Measurements from ENCODE around the gene PREB.

PREB gene

GRCh38 chr2:27094353-27094984 lies 40.0 kb downstream of the PREB start:
- Histone ChIP-seq H4K20me1 (ENCODE audit: insufficient read depth, low read length, poor library complexity, severe bottlenecking) (no peaks in the 10 kb centered on the region), H3K9me2 (replicated peaks; ENCODE audit: low read depth, low read length) (no peaks in the 10 kb centered on the region), H3K4me1 (ENCODE audit: insufficient read depth, low read length, poor library complexity, severe bottlenecking) (no peaks in the 10 kb centered on the region), H3F3A (ENCODE audit: low read depth) (no peaks in the 10 kb centered on the region), H3K4me3 (ENCODE audit: low read length, poor library complexity, severe bottlenecking) (no peak overlapping the region), H2AFZ (ENCODE audit: low read length) (no peak overlapping the region), H3K27me3 (ENCODE audit: insufficient read depth, low read length, poor library complexity, severe bottlenecking) (no peaks in the 10 kb centered on the region), H3K9ac (ENCODE audit: low read depth, low read length, poor library complexity, severe bottlenecking) (no peak overlapping the region), H3K36me3 (ENCODE audit: insufficient read depth, low read length) (no peaks in the 10 kb centered on the region), H3K4me2 (ENCODE audit: low read depth, low read length, poor library complexity, severe bottlenecking) (no peak overlapping the region), H3K9me3 (ENCODE audit: insufficient read depth, low read depth, low read length) (no peaks in the 10 kb centered on the region), H3K79me2 (ENCODE audit: insufficient read depth, low read length) (no peaks in the 10 kb centered on the region)
- TF ChIP-seq EZH2phosphoT487 (IDR thresholded peaks at IDR 0.05; ENCODE audit: borderline replicate concordance), result no peak
- TF ChIP-seq, protein P1, sequence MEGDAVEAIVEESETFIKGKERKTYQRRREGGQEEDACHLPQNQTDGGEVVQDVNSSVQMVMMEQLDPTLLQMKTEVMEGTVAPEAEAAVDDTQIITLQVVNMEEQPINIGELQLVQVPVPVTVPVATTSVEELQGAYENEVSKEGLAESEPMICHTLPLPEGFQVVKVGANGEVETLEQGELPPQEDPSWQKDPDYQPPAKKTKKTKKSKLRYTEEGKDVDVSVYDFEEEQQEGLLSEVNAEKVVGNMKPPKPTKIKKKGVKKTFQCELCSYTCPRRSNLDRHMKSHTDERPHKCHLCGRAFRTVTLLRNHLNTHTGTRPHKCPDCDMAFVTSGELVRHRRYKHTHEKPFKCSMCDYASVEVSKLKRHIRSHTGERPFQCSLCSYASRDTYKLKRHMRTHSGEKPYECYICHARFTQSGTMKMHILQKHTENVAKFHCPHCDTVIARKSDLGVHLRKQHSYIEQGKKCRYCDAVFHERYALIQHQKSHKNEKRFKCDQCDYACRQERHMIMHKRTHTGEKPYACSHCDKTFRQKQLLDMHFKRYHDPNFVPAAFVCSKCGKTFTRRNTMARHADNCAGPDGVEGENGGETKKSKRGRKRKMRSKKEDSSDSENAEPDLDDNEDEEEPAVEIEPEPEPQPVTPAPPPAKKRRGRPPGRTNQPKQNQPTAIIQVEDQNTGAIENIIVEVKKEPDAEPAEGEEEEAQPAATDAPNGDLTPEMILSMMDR (conservative IDR thresholded peaks at IDR 0.05; ENCODE audit: low read length), result no peak

- no peak overlapping the region for H3K4me2 ChIP-seq (ENCODE audit: low read depth, low read length, poor library complexity, severe bottlenecking)
- peaks cover 4% of the 10 kb centered on the region for H3K4me1 ChIP-seq (ENCODE audit: insufficient read depth, low read length, poor library complexity, severe bottlenecking)
- H3K36me3 ChIP-seq (ENCODE audit: insufficient read depth, low read length), result no peaks in the 10 kb centered on the region
- H3K4me3 ChIP-seq (ENCODE audit: low read length, poor library complexity, severe bottlenecking), result no peak overlapping the region
- no peaks in the 10 kb centered on the region for H3K27me3 ChIP-seq (ENCODE audit: insufficient read depth, low read length, poor library complexity, severe bottlenecking)
- no peaks in the 10 kb centered on the region for H4K20me1 ChIP-seq (ENCODE audit: insufficient read depth, low read length, poor library complexity, severe bottlenecking)
- no peak overlapping the region for H3K9ac ChIP-seq (ENCODE audit: low read depth, low read length, poor library complexity, severe bottlenecking)
- TF ChIP-seq, protein P1 (conservative IDR thresholded peaks at IDR 0.05; ENCODE audit: low read length), result no peak
- no peak for TF ChIP-seq EZH2phosphoT487 (IDR thresholded peaks at IDR 0.05; ENCODE audit: borderline replicate concordance)
- H3F3A ChIP-seq (ENCODE audit: low read depth), result no peaks in the 10 kb centered on the region
- H3K9me3 ChIP-seq (ENCODE audit: insufficient read depth, low read depth, low read length), result no peaks in the 10 kb centered on the region
- H2AFZ ChIP-seq (ENCODE audit: low read length), result no peak overlapping the region
- H3K79me2 ChIP-seq (ENCODE audit: insufficient read depth, low read length), result no peaks in the 10 kb centered on the region
- no peaks in the 10 kb centered on the region for H3K9me2 ChIP-seq (replicated peaks; ENCODE audit: low read depth, low read length)
Observed at GRCh38 chr2:27093430-27094352, 40.7 kb downstream of the PREB start.

GRCh38 chr2:27092696-27093429 lies 41.6 kb downstream of the PREB start:
- Histone ChIP-seq H3K4me3 (ENCODE audit: low read length, poor library complexity, severe bottlenecking) (no peak overlapping the region), H3K36me3 (ENCODE audit: insufficient read depth, low read length) (no peaks in the 10 kb centered on the region), H3K79me2 (ENCODE audit: insufficient read depth, low read length) (no peaks in the 10 kb centered on the region), H3K9me3 (ENCODE audit: insufficient read depth, low read depth, low read length) (no peaks in the 10 kb centered on the region), H3F3A (ENCODE audit: low read depth) (no peaks in the 10 kb centered on the region), H3K4me2 (ENCODE audit: low read depth, low read length, poor library complexity, severe bottlenecking) (no peak overlapping the region), H3K9ac (ENCODE audit: low read depth, low read length, poor library complexity, severe bottlenecking) (no peak overlapping the region), H3K4me1 (ENCODE audit: insufficient read depth, low read length, poor library complexity, severe bottlenecking) (peaks cover 8% of the 10 kb centered on the region), H3K27me3 (ENCODE audit: insufficient read depth, low read length, poor library complexity, severe bottlenecking) (no peaks in the 10 kb centered on the region), H2AFZ (ENCODE audit: low read length) (no peak overlapping the region), H3K9me2 (replicated peaks; ENCODE audit: low read depth, low read length) (no peaks in the 10 kb centered on the region), H4K20me1 (ENCODE audit: insufficient read depth, low read length, poor library complexity, severe bottlenecking) (no peaks in the 10 kb centered on the region)
- TF ChIP-seq, protein P1 (conservative IDR thresholded peaks at IDR 0.05; ENCODE audit: low read length), result no peak
- no peak for TF ChIP-seq EZH2phosphoT487 (IDR thresholded peaks at IDR 0.05; ENCODE audit: borderline replicate concordance)
